DMS 273 (cell line): ENCODE results near the gene SMAD3.
"Not testable (repeated sequence)": the region's sequence is repeated elsewhere in the genome, so short reads cannot be mapped to it uniquely, and the experiment has no call there.

Experiments used
- DNase-seq: peaks from one replicate; lab custom pipeline; 2025; ENCODE audit not compliant: unreplicated experiment; lab: John Stamatoyannopoulos, UW

The SMAD3 gene

DNA sequence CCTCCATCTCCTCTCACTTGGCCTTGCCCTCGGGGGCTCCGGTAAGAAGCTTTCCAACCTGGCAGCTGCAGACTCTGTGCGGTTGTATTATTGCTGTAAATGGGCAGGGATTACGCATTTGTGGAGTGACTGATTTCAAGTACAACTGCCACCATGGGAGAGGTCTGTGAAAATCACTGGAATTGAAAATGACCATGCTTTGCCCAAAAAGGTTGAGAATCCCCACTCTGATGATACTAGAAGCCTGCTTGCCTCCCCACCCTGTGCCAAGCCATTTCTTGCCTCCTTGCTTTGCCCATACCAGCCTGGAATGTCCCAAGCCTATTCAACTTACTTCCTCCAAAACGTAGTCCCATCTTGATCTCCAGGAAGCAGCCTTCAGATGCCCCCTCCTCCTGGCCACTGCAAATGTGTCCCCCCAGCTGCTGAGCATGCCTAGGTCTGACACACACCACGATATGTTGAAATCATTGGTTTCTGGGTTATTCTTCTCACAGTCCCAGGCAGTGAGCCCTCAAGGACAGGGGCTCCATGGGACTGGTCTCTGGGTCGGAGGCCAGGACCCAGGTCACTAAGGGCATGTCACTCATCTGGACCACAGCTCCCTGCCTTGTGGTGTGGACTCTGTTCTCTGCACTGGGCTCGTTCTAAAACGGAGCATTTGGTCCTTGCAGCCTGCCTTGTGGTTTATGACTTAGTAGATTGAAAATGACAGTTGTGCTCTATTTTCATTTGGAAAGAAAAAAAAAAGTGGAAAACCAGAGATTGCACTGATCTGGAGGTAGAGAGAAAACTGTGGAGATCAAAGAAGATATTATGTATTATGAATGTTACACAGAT is 42.9 kb downstream of the SMAD3 start:
- DNase-seq, result no peak

DNA sequence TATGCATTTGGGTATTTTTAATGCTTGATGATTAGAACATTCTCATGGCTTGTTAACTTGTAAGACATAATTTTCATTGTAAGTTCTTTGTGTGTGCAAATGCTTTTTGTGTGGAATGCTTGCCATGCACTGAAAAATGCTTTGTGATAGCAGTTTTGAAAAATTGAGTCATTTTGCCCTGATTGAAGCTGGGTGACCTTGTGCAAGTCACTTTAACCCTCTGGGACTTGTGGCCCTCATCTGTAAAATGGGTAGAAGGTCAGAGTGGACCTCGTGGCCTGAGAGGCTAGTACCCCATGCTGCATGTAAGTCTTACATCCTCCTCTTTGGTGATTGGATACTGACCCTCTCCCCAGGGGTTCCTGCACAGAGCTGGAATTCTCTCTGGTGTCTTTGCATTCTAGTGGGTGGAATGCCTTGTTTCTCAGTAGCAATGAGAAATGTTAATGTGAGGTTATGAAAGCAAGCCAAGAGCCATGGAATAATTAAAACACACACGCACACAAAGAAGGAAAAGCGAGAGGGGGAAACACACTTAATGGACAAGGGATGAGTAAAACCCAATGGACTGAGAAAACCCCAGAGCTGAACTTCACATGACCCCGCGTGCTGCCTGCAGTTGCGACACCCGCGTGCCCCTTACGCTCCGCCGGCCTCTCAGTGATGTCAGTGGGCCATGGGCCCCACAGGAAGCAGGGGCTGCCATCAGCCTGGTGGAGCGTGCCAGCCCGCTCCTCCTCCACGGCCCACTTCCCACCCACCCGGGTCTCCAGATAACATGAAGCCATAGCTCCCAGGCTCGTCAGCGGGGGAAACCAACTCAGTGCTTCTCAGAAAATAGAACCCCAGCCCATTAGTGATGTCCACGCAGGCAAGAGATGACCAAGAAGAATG is 44.0 kb downstream of the SMAD3 start:
- DNase-seq, result no peak

DNA sequence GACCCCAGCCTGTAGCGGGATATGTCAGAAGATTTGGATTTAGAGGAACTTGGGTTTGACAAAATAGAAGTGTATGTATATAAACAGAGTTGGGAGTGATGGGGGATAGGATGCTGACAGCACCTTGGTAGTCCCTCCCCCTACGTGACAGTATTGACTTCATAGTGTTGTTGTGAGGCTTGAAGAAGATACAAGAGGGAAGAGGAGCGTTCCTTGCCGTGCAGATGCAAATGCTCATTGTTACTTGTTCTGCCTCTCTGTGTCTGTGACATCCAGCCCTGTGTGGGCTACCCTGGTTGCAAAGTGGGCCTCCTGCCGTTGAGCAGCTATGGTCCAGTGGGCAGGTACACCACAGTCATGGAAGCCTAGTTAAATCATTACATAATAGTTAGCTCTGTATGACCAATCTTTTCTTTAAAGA is 45.0 kb downstream of the SMAD3 start:
- no peak for DNase-seq

DNA sequence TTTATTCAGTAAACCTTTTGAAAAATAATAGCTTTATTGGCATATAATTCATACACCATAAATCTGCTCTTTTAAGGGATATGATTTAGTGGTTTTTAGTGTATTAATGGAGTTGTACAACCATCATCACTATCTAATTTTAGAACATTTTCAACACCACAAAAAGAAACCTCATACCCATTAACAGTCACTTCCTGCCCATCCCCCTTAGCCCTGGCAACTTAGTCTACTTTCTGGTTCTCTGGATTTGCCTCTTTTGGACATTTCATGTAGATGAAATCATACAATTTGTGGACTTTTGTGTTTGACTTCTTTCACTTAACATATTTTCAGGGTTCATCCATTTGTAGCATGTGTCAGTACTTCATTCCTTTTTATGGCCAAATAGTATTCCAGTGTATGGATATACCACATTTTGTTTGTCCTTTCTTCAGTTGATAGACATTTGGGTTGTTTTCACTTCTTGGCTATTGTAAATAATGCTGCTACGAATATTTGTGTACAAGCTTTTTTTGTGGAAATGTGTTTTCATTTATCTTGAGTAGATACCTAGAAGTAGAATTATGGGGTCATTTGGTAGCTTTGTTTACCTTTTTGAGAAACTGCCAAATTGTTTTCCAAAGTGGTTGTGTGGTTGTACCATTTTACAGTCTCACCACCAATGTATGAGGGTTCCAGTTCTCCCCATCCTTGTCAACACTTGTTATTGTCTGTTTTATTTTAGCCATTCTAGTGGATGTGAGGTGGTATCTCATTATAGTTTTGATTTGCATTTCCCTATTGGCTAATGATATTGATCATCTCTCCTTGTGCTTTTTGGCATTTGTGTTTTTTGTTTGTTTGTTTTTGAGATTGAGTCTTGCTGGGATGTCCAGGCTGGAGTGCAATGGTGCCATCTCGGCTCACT is 45.8 kb downstream of the SMAD3 start:
- no peak for DNase-seq

DNA sequence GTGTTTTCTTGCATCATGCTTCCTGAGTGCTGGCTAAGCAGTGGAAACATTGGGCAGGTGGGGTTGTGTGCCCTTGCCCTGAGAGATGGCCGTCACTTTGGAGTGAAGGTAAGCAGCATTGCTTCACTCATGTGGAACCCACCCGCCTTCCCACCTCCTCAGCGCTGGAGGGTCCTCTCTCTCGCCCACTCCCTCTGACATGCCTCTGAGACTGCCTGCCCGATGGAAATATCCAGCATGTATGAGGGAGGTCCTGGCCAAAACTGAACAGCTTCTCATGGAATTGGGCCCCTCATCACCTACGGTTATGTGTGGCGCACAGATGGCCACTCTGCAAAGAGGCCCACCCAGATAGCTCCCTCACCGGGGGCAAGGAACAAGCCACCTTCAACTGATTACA is 48.6 kb downstream of the SMAD3 start:
- DNase-seq, result no peak

DNA sequence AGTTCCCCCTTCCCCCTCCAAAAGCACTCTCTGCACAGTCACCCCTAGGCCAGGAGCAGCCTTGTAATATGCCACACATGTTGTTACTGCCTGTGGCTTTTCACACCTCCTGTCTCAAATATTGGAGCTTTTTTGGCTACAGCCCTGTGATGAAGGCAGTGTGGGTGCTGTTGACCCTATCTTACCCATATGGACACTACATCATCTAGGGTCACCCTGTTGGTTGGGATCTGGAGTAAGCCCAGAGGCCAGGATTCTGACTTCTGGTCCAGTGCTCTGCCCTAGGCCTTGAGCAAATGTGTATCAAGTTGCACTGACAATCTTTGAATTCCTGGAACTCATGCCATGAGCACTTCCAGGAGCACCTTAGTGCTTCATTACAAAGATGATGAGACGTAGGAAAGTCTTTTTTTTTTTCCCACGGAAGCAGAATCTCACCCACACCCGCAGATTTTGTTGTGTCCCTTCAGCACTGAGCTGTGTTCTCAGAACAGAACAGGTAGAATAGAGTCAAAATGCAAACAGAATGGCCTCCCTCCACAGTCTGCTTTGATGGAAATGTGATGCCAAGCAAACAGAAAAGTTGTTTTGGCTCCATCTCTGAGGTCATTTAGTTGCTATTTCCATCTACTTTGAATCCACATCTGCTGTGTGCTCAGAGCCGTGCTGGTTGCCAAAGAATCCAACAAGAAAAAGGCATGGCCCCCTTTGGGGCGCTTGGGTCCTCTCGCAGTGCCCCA is 49.6 kb downstream of the SMAD3 start:
- peak; percentile 34 for DNase-seq

DNA sequence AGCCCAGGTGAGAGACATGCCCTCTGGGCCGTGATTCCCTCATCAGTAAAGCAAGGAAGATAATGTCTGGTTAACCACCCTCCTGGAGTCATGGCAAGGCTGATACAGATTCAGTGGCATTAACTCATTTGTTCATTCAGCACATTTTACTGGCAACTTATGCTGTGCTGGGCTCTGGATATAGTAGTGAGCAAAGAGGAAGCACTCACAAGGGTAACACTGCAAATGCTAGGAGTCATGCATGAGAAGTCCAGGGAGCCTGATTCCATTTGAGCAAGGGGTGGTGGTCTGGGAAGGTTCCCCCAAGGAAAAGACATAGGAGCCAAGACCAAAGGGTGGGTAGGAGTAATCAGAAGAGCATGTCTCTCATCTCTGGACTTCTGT is 50.2 kb downstream of the SMAD3 start:
- no peak for DNase-seq

DNA sequence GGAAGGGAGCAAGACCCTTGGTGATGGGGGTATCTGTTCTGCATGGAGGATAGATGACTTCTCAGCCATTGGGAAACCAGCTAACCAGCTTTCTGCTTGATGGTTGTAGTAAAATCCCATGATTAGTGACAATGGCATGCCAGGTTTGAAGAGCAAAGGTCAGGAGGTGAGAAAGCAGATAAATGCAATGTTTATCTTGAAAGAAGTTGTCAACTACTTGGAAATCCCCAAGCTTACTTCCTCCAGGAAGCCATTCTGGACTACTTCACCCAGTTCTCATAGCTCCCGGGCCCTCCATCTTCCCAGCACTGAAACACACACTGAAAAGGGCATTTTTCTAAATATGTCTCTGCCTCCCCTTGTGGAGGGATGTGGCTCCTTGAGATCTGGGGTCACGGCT is 51.3 kb downstream of the SMAD3 start:
- no peak for DNase-seq

DNA sequence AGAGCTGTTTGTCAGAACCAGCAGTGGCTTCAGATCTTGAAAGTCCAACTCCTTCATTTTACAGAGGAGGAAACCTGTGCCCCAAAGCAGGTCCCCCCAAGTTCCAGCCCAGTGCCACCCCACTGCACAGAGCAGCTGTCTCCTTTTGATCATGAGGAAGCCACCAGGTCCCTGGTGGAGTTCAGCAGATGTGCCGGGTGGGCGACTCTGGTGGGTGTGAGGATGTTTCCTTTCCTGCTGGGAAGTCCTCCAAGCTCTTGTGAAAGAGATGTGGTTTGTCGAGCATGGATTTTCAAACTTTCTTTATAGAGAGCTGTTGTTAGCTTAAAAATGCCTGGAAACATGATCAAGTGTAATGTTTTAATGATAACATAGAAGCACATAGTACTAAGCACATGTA is 52.0 kb downstream of the SMAD3 start:
- DNase-seq, result no peak

DNA sequence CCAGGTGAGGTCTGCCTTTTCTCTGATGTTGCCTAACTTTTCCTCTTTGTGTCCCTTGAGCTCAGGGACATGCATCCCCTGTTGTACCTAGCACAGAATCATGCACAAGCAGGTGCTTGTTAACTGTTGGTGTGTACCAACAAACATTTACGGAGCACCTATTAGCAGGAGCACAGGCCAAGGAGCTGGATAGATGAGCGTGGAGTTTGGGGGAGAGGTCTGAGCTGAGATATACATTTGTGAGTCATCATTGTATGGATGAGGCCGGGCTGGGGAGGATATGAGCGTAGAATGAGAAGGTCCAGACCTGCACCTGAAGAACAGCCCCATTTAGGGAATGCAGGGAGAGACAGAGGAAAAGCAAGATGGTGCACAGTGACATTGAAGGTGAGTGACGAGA is 53.4 kb downstream of the SMAD3 start:
- DNase-seq, result no peak

DNA sequence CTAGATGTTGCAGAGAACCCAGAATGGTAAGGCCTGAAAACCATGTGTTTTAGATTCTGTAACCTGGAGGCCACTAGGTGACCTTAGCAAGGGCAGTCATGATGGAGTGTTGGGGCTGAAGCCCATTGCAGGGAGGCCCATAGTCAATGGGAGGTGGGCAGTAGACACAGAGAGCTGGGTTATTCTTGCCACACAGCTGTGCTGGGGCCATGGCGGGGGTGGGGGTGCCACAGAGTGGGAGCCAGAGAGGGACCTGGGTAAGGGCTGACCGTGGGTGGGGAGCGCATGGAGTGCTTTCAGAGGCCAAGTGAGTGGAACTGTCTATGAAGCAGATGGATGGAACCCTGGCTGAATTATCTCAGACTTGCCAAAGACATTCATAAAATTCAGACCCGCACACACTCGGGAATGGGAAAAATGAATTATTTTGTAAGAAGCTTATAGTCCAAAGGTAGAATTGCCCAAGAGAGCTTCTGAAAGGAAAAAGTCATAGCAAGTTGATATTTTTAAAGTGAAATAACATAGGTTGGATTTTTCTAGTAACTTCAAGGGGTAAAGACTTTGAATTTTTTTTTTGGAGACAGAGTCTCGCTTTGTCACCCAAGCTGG is 53.9 kb downstream of the SMAD3 start:
- no peak for DNase-seq

DNA sequence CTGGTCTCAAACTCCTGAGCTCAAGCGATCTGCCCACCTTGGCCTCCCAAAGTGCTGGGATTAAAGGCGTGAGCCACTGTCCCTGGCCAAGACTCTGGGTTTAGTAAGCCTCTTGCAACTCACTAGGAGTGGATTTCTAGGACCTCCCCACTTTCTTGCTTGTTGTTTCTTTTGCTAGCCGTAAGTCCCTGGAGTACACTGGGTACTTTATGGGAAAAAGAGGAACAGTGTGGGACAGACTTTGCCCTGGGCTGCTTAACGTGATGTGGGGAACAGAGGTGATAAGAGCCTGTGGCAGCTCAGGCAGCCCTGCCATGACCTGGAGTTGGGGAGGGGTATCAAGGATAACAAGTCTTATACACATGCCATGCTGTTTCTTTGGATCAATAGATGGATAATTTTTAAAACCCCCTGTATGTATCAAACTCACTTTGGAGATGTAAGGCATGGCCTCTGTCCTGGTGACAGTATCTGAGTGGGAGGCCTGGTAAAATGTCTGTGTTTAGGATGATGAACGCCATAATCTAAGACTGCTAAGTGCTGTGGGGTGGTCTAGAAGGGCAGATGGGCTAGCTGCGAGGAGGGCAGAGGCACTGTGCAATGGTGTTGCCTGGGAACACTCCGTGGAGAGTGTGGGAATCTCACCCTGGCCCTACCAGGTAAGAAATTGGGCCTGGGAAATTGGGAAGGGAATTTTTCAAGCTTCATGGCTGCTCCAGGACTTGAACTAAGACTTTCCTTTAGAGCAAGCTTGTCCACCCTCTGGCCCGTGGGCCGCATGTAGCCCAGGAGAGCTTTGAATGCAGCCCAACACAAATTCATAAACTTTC is 54.8 kb downstream of the SMAD3 start:
- DNase-seq, result no peak

DNA sequence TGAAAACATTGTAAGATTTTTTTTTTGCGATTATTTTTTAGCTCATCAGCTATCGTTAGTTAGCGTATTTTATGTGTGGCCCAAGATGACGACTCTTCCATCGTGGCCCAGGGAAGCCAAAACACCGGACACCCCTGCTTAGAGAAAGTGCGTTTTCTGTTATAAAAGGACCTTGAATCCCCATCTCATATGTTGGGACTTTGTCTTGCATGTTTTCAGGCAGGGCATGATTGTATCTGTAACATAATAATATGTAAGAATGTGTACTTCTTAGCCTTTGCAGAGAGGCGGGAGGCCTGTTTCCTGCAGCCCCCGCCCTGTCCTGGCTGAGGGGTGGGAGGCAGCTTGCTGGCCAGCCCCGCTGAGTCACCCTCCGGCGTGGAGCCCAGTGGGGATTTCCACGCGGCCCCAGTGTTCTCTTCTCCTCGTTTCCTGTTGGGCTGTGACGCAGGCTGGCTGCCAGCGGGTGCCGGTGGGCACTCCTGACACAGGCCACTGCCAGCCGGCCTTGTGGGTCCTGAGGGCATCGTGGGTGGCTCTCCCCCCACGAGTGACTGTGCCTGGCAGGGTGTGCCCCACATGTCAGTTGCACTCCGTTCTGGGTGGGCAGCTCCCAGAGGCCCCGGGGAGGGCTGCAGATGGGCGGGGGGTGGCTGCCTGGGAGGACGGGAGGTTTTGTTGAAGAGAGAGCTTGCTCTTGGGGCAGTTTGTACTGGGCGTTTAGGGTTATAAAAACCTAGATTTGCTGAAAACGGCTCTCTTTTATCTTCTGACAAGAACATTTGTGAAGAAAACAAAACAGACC is 55.6 kb downstream of the SMAD3 start:
- no peak for DNase-seq

DNA sequence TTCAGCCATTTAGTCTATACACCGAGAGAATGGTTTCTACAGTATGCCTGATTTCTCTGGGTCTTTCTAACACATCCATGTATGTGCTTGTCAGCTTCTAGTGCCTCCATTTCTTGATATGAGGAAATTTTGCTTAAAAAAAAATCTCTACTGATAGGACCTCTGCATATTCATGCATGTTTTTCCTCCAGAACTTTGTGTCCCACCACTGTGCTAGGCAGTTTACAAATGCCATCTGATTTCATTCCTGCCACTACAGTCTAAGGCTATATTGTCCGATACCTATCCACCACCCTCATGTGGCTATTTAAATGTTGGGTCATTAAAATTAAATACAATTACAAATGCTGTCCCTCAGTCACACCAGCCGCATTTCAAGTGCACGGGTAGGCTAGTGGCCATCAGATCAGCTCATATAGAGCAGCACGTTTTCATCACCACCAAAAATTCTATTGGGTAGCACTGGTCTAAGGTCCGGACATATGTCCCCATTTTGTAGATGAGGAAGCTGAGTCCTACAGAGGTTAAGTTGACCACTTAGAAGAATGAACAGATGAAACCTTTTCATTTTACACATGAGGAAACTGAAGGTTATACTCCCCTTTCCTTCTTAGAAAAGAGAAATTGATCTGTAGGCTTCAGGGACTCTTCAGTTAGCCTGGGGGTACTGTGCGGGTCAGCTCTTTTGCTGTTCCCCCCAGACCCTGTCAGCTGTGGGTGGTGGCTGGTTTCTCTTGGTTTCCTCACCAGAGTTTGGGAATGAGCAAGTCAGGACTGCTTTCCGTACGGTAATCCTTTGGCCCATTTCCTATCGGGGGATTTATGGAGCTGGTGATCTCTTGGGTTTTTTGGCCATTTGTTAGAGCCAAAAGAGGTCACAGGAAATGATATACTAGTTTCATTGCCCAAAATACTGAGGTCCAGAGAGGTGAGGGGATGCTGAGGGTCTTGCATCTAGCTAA is 56.5 kb downstream of the SMAD3 start:
- no peak for DNase-seq

DNA sequence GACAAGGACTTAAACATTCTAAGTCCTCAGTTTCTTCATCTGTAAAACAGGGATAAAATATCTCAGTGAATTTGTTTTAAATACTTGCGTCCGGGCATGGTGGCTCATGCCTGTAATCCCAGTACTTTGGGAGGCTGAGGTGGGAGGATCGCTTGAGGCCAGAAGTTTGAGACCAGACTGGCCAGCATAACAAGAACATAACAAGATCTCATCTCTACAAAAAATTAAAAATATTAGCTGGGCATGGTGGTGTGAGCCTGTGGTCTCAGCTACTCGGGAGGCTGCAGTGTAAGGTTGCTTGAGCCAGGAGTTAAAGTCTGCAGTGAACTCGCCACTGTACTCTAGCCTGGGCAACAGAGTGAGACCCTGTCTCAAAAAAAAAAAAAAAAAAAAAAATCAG is 57.4 kb downstream of the SMAD3 start:
- DNase-seq, result not testable (repeated sequence)

DNA sequence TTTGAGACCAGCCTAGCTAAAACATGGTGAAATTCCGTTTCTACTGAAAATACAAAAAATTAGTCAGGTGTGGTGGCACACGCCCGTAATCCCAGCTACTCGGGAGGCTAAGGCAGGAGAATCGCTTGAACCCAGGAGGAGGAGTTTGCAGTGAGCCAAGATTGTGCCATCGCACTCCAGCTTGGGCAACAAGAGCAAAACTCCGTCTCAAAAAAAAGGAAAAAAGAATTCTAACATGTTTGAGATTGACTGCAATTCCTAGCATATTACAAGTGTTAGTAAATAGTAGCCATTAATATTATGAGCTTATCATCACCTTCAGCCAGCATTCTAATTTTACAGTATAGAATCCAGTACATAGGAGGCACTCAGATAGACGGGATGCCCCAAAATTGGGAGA is 57.9 kb downstream of the SMAD3 start:
- DNase-seq, result not testable (repeated sequence)

DNA sequence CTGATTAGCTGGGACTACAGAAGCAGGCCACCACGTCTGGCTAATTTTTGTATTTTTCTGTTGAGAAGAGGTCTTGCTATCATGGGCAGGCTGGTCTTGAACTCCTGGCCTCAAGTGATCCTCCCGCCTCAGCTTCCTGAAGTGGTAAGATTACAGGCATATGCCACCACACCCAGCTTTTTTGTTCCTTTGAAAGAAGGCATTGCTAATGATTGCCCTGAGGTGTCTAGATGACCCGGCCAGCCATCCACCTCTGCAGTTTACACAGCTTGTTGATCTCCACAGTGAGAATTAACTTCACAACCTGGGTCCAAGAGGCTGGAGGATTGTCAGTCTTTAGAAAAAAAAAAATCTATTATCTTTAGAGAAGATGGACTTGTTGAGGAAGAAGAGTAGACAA is 58.7 kb downstream of the SMAD3 start:
- DNase-seq, result no peak
